GM18867 (cell line): ENCODE measurements around the gene MAP6.
A peak's percentile ranks its signal among the peaks of the same experiment; 100 is the strongest.
"Not testable (repeated sequence)": the region's sequence is repeated elsewhere in the genome, so short reads cannot be mapped to it uniquely, and the experiment has no call there.

Experiments
- ATAC-seq: cut with Tn5 transposase; IDR thresholded peaks from one replicate; pipeline ENCODE4 v1.9.1; 2021; ENCODE audit warnings: mild to moderate bottlenecking, moderate library complexity; ENCODE audit not compliant: unreplicated experiment

Gene MAP6

DNA sequence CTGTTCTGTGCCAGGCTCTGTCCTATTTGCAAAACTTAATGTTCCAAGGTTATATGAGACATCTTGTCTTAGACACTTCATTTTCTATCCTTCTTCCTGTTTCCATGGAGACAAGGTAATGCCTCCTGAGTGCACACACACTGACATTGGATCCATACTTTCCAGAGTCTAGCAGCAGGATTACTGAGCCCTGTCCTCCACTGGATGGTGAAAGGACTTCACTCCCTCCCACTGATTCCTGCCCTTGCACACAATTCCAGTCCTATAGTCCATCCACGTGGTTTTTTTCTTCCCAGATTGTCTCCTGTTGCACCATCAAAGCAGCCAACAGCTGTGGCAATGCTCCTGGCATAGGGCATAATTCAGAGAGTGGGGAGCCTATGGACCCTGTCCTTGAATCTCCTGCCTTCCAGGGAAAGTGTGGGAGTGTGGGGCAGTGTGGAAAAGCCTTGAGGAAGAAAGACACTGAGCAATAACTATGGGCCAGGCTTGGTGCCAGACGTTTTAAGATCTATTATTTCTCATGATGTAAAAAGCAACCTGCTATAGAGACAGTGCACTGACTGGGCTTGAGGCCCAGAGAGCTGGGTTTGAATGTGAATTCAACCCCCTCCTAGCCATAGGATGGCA is 75.4 kb downstream of the MAP6 start:
- no peak for ATAC-seq

DNA sequence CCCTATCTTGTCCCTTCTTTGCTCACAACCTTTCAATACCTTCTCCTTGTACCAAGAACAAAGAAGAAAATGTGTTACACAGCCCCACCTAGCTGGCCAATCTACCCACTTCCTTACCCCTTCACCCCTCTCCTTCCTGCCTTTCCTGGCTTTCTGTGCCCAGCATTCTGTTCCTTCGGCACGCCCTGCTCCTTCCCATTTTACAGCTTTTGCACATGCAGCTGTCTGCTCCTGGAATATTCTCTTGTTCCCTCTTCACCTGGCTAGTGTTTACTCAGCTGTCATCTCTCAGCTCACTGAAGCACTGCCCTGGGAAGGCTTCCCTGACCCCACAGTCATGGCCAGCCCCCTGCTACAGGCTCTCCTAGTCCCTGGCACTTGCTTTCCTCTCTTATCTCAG is 76.1 kb downstream of the MAP6 start:
- ATAC-seq, result no peak

GRCh38 chr11:75591966-75592365 is 76.9 kb downstream of the MAP6 start:
- no peak for ATAC-seq

DNA sequence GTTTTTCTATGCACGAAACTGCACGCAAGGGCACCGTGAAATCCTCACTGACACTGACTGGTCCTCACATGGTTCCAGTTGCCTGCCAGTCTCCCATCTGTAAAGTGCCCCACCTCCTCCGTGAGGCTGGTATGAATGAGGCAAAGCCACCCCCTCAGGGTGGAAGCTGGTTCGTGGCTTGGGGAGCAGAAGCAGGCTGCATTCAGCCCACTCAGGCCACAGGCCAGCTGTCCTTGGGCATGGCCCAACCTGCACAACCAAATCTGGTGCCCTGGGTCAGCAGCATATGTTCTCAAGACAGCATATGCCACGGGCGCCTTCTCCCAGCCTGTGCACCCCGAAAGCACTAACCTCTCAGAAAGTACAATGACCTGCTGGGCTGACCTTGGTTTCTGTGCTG is 77.5 kb downstream of the MAP6 start:
- ATAC-seq, result no peak

DNA sequence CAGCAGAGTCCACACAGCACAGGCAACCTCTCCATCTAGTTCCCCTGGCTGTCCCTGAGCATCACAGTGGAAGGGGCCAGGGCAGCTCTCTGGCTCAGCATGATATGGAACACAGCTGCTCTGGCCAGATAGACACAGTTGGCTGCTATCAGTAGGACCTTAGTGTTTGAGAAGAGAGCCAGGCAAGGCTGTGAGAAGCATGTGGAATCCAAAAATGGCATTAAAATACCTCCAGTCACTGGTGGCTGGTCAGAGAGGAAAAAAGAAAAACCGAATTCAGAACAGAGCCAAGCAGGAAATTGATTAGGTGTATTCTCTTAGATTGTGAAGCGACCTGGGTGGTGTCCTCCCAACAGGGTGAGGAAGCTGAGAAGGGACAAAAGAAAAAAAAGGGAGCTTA is 78.9 kb downstream of the MAP6 start:
- no peak for ATAC-seq

DNA sequence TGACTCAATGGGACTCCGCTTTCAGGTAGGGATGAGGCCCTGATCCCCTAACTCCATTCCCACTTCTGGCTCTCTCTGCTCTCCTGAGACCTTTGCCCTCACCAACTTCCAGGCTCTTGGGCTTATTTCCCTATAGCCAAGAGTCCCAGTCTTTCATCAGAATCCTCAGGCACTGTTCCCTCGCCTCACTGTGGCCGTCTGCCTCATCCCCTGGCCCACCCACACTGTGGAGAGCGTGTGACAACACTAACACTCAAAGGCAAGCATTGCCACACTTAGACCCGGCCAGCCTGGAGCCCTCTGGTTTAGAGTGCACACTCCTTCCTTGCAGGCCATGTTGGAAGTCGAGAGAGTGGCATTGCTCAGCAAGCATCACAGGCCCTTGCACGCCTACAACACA is 79.8 kb downstream of the MAP6 start:
- ATAC-seq, result no peak

GRCh38 chr11:75588051-75588481 is 80.8 kb downstream of the MAP6 start:
- no peak for ATAC-seq

- ATAC-seq, result no peak
Observed at GRCh38 chr11:75586395-75586794, 82.4 kb downstream of the MAP6 start.

DNA sequence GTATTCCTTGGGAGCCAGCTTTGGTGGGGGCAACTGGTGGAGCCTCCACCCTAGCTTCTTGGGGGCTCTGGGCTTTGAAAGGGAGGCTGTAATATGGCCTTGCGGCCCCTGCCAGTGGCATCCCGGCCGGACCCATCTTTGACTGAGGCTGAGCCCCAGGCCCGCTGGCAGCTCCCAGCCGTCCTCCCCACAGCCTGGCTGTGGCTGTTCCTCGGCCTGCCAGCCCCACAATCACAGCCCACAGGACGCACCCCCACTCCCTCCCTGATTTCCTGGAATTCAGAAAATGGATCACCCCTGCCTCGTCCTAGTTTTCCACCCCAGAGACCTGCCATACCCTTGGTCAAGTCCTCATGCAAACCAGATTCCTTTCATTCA is 83.6 kb downstream of the MAP6 start:
- no peak for ATAC-seq

- not testable (repeated sequence) for ATAC-seq
Observed at GRCh38 chr11:75584659-75585292, 84.1 kb downstream of the MAP6 start.

DNA sequence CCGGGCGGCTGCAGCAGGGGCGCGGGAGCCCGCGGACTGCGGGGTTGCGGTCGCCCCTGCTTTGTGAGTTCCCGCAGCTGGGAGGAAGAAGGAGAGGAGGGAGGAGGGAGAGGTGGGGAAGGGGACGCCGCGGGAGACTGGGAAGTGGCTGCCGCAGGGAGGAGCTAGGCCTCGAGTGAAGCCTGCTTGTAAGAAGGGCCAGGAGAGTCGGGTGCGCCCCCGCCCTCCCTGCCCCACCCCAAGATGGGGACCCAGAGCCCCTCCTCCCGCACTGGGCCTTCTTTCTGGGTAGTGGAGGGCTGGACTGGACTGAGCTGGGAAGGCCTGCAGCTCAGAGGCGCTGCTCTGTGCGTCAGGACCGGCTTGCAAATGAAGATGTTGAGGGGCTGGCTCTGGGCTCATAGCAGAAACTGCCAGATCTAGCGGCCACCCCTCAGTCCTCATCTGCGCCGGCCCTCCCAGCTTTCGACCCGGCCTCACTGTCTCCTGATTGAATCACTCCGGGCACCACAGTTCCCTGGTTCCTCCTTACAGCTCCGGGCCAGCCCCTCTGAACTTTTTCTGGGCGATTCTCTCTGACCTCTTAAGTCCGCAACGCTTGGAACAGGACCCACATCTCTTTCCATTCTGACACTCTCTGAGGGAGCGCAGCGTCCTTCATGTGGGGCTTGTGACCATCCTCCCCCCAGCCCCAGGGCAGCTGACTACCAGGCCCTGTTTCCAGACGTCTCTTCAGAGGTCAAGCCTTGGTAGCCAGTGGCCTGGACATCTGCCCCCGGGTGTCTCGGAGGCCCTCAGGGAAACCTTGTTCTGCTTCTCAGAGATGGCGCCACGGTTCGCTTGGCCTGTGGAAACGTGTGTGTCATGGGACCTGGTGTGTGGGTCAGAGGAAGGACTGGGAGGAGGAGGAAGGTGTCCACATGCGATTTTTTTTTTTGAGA is 84.8 kb downstream of the MAP6 start:
- ATAC-seq, result no peak

- ATAC-seq, result peak; percentile 87
Observed at GRCh38 chr11:75582895-75583717, 85.7 kb downstream of the MAP6 start.

GRCh38 chr11:75582506-75582894 is 86.3 kb downstream of the MAP6 start:
- ATAC-seq, result no peak

- ATAC-seq, result no peak
Observed at GRCh38 chr11:75579841-75580240, 89.0 kb downstream of the MAP6 start.

DNA sequence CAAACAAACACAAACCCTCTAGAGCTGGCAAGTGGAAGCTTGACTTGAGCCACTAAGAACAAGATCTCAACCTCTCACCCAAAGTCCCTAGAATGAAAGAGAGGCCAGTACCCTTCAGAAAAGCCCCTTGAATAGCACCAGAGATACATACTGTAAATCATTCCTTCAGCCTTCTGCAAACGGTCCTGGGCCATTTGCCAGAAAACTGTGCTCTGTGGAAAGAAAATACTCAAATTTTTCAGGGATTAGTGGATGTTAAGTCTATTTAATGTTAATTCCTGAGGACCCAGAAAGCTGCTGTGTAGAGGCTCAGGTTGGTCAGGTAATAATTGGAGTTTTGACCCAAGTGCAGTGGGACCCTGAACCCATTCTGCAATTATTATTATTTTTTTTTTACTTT is 89.9 kb downstream of the MAP6 start:
- ATAC-seq, result no peak

- ATAC-seq, result no peak
Observed at GRCh38 chr11:75577207-75577606, 91.6 kb downstream of the MAP6 start.

DNA sequence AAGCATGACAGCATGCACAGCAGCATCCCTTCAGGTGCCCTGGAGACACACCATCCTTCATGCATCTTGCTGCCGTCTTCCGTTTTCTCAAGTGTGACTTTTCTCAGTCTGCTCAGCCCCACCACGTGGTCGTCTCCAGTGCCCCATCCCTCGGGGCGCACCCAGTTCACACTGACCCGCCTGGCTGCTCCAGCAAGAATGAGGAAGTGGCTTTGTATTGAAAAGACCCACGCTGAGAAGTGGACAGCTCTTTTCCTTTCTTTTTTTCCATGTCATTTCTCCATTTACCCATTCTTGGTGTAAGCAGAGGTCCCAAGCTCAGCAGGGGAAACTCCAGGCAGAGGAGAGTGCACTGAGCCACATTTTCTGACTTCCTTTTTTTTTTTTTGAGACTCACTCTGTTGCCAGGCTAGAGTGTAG is 92.3 kb downstream of the MAP6 start:
- peak; percentile 75 for ATAC-seq

DNA sequence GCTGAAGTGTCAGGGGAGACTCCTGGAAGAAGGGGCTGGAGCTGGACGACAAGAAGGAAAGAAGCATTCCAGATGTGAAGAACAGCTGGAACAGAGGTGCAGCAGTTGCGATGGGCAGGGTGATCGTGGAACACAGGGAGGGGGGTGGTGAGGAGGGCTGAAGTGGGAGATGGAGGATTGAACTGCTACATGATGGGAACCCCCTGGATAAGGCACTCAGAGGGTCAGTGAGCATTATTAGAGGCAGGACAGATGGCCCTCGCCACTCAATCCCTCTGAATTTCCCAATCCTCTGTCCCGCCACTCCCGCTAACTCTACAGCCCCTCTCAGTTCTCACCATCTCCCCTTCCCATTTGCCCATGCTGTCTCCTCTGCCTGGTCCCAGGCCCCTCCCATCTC is 92.8 kb downstream of the MAP6 start:
- ATAC-seq, result no peak

DNA sequence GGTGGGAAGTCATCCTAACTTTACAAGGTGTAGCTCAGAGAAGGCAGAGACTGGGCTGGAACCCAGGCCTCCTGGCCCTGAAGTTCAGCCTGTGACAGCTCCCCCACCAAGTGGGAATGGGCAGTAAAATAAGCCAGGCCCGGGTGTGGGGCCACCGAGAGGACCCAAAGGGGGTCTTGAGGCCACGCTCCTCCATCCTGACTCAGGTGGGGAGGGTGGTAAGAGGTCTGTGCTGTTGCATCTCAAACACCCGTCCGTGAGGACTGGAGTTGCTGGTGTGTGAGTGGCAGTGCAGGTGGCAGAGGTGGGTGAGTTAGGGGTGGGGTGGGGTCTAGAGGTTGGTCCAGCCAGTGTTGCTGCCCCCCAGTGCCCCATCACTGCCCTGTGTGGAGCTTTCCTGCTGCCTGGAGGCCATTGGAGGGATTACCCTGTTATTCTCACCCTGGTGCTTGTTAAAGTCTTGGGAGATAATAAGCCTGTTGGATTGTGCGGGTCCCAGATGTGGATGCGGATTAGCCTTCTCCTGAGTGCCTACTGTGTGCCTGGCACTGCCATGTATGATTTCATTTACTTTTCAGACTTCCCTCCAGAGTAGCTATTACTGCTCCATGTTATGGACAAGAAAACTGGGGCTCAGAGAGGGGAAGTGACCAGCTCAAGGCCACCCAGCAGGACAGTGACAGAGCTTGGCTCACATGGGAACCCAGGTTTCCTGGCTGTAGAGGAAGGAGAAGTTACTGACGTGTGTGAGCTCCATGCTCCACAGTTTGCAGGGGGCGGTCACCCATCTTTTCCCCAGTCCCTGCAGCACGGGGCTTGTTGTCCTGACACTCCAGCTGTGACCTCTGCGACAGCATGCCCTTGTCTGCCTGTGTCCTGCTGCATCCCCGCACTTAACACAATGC is 93.9 kb downstream of the MAP6 start:
- ATAC-seq, result no peak

DNA sequence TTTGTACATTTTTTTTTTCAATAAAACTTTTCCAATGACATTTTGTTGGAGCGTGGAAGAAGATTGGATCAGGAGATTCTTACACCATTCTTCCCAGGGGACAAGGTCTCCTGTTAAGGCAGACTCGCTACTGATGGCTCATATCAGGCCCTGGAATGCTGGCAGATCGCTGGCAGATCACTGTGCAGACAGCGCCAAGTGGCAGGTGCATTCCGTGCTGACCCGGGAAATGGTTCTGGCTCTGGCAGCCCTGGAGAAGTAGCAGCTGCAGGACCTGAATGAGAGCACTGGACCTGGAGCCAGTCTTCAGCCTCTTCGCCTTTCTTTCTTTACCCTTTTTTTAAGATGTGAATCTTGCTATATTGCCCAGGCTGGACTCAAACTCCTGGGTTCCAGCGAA is 96.1 kb downstream of the MAP6 start:
- no peak for ATAC-seq
